GM03348 (cell line): ENCODE measurements around the gene LCE2A.
A peak's percentile ranks its signal among the peaks of the same experiment; 100 is the strongest.

Experiments used
- DNase-seq: peaks from one replicate; pipeline ENCODE4 v3.0.0; 2012; ENCODE audit warnings: low spot score

Gene LCE2A

GRCh38 chr1:152743371-152744145 lies 45.4 kb downstream of the LCE2A start:
- peak; percentile 29 for DNase-seq

GRCh38 chr1:152745289-152745704 lies 47.2 kb downstream of the LCE2A start:
- DNase-seq, result no peak

- no peak for DNase-seq
Observed at GRCh38 chr1:152745765-152746444, 47.8 kb downstream of the LCE2A start.

- DNase-seq, result no peak
Observed at GRCh38 chr1:152747831-152748230, 49.7 kb downstream of the LCE2A start.
